GM23338 (cell line): ENCODE data around the gene COIL. TPM values are rescaled to one million over a fixed set of nuclear protein-coding genes. Genes with fewer than 3 reads are reported as not detected.

Experiments
- ATAC-seq: fragments of 200-7000 bp; cut with Tn5 transposase; 3 replicates; pipeline ENCODE4 v1.9.1; 2020
- DNase-seq: peaks from one replicate; pipeline ENCODE4 v3.0.0-alpha.2; 2015; ENCODE audit warnings: low spot score
- H2AFZ ChIP-seq: fragments of 200-600 bp; sonication (generic); 2 replicates; pipeline ENCODE4 v1.8.0; 2016; ENCODE audit warnings: antibody characterized with exemption, mild to moderate bottlenecking, moderate library complexity
- H3F3A ChIP-seq: fragments of 200-600 bp; sonication (generic); replicated peaks from 2 replicates; pipeline ENCODE4 v1.8.0; 2017; ENCODE audit warnings: antibody characterized with exemption, mixed run types, low read depth
- H3K27ac ChIP-seq: fragments of 200-600 bp; sonication (generic); 2 replicates; pipeline ENCODE4 v1.6.1; 2016; ENCODE audit warnings: low read depth
- H3K27me3 ChIP-seq: fragments of 200-600 bp; sonication (generic); 2 replicates; pipeline ENCODE4 v1.8.0; 2016; ENCODE audit warnings: mild to moderate bottlenecking, mixed run types, moderate library complexity; ENCODE audit not compliant: insufficient read depth
- H3K36me3 ChIP-seq: fragments of 200-600 bp; sonication (generic); 2 replicates; pipeline ENCODE4 v1.8.0; 2016; ENCODE audit warnings: mild to moderate bottlenecking; ENCODE audit not compliant: insufficient read depth
- H3K4me1 ChIP-seq: fragments of 200-600 bp; sonication (generic); 2 replicates; pipeline ENCODE4 v1.8.0; 2016; ENCODE audit warnings: mild to moderate bottlenecking, moderate library complexity; ENCODE audit not compliant: insufficient read depth
- H3K4me2 ChIP-seq: fragments of 200-600 bp; sonication (generic); 2 replicates; pipeline ENCODE4 v1.7.1; 2017; ENCODE audit warnings: mixed run types
- H3K4me3 ChIP-seq: fragments of 200-600 bp; sonication (generic); 2 replicates; pipeline ENCODE4 v1.6.1; 2016; ENCODE audit warnings: mixed run types
- H3K79me2 ChIP-seq: fragments of 200-600 bp; sonication (generic); replicated peaks from 2 replicates; pipeline ENCODE4 v1.8.0; 2017; ENCODE audit warnings: mild to moderate bottlenecking; ENCODE audit not compliant: insufficient read depth
- H3K9me2 ChIP-seq: fragments of 200-600 bp; sonication (generic); 2 replicates; pipeline ENCODE4 v1.8.0; 2017; ENCODE audit not compliant: insufficient read depth
- H4K20me1 ChIP-seq: fragments of 200-600 bp; sonication (generic); replicated peaks from 2 replicates; pipeline ENCODE4 v1.8.0; 2017; ENCODE audit warnings: mild to moderate bottlenecking; ENCODE audit not compliant: insufficient read depth
- H3K27ac Mint-ChIP-seq: 2 replicates; pipeline ENCODE4 v1.8.0; 2020; ENCODE audit warnings: inconsistent platforms, mild to moderate bottlenecking, moderate library complexity, mixed read lengths
- H3K27me3 Mint-ChIP-seq: 3 replicates; pipeline ENCODE4 v1.8.0; 2022; ENCODE audit warnings: low read depth, mild to moderate bottlenecking, moderate library complexity, mixed read lengths, inconsistent platforms; ENCODE audit not compliant: insufficient read depth, poor library complexity
- H3K36me3 Mint-ChIP-seq: 3 replicates; pipeline ENCODE4 v1.8.0; 2021; ENCODE audit warnings: low read depth, mild to moderate bottlenecking, inconsistent platforms, moderate library complexity, mixed read lengths
- H3K4me1 Mint-ChIP-seq: 3 replicates; pipeline ENCODE4 v1.8.0; 2020; ENCODE audit warnings: mild to moderate bottlenecking, inconsistent platforms, mixed read lengths
- H3K4me3 Mint-ChIP-seq: 3 replicates; pipeline ENCODE4 v1.8.0; 2021; ENCODE audit warnings: moderate library complexity, mild to moderate bottlenecking, inconsistent platforms, mixed read lengths
- H3K9me3 Mint-ChIP-seq: 3 replicates; pipeline ENCODE4 v1.8.0; 2020; ENCODE audit warnings: moderate library complexity, mild to moderate bottlenecking, inconsistent platforms, mixed read lengths
- EZH2 ChIP-seq: fragments of 200-600 bp; sonication (generic); IDR thresholded peaks from one replicate; pipeline ENCODE4 v1.8.0; 2017; ENCODE audit warnings: antibody characterized with exemption, mild to moderate bottlenecking, low read depth; ENCODE audit not compliant: unreplicated experiment
- JUNB ChIP-seq: IDR thresholded peaks from one replicate; pipeline ENCODE4 v1.6.1; 2016; ENCODE audit warnings: antibody characterized with exemption; ENCODE audit not compliant: unreplicated experiment
- POLR2AphosphoS5 ChIP-seq: IDR thresholded peaks from 2 replicates; pipeline ENCODE4 v1.6.1; 2016; ENCODE audit warnings: antibody characterized with exemption, low read depth
- STAT1 ChIP-seq: IDR thresholded peaks from one replicate; pipeline ENCODE4 v1.6.1; 2016; ENCODE audit warnings: antibody characterized with exemption; ENCODE audit not compliant: unreplicated experiment
- polyA plus RNA-seq: library from polyadenylated mRNA; unstranded; fragments of >200 nt; fragmentation: Nextera tagmentation; extraction: Ambion mirVana; gene quantifications from 2 replicates; pipeline ENCODE4 v1.2.1, GENCODE V29; 2016
- total RNA-seq: library from RNA; depleted of rRNA; stranded (reverse); fragments of >200 nt; shearing (Covaris generic); gene quantifications from 2 replicates; pipeline ENCODE4 v1.2.3, GENCODE V29; 2014
- TF ChIP-seq, protein P1 (sequence below): IDR thresholded peaks from 2 replicates; pipeline ENCODE4 v1.6.1; 2016; ENCODE audit warnings: antibody characterized with exemption
- TF ChIP-seq, protein P2 (sequence below), 2 experiments: fragments of 200-600 bp in 1 of 2; sonication (generic) in 1 of 2; conservative IDR thresholded peaks; 2 replicates each; pipeline versions ENCODE4 v1.5.1 to v1.6.1; 2016 to 2017; ENCODE audit warnings: antibody characterized with exemption in 2 of 2, low read depth in 2 of 2, mild to moderate bottlenecking in 2 of 2, moderate library complexity in 1 of 2
- TF ChIP-seq, protein P3 (sequence below): IDR thresholded peaks from one replicate; pipeline ENCODE4 v1.6.1; 2018; ENCODE audit warnings: antibody characterized with exemption; ENCODE audit not compliant: unreplicated experiment
- TF ChIP-seq, protein P4 (sequence below): fragments of 250-450 bp; sonication (Bioruptor Pico); IDR thresholded peaks from 2 replicates; pipeline ENCODE4 v1.5.0; 2020; ENCODE audit warnings: mild to moderate bottlenecking, moderate library complexity

COIL gene
- total and polyA plus RNA-seq, 2 experiments from 2014 or later = 18.5 to 32.2 TPM

DNA sequence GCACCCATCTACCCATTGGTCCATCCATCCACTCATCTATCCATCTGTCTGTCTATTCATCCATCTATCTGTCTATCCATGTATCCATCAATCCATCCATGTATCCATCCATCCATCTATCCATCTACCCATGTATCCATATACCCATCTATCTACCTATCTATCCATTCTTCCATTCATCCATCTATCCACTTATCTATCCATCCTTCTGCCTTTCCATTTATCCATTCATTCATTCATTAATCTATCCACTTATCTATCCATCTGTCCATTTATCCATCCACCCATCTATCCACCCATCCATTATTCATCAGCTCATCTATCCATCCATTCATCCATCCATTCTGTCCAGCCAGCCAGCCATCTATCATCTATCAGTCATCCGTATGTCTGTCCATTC, 68.5 kb downstream of the COIL start (continued):
- TF ChIP-seq, protein P1, sequence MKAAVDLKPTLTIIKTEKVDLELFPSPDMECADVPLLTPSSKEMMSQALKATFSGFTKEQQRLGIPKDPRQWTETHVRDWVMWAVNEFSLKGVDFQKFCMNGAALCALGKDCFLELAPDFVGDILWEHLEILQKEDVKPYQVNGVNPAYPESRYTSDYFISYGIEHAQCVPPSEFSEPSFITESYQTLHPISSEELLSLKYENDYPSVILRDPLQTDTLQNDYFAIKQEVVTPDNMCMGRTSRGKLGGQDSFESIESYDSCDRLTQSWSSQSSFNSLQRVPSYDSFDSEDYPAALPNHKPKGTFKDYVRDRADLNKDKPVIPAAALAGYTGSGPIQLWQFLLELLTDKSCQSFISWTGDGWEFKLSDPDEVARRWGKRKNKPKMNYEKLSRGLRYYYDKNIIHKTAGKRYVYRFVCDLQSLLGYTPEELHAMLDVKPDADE = no peak
- TF ChIP-seq, protein P2, sequence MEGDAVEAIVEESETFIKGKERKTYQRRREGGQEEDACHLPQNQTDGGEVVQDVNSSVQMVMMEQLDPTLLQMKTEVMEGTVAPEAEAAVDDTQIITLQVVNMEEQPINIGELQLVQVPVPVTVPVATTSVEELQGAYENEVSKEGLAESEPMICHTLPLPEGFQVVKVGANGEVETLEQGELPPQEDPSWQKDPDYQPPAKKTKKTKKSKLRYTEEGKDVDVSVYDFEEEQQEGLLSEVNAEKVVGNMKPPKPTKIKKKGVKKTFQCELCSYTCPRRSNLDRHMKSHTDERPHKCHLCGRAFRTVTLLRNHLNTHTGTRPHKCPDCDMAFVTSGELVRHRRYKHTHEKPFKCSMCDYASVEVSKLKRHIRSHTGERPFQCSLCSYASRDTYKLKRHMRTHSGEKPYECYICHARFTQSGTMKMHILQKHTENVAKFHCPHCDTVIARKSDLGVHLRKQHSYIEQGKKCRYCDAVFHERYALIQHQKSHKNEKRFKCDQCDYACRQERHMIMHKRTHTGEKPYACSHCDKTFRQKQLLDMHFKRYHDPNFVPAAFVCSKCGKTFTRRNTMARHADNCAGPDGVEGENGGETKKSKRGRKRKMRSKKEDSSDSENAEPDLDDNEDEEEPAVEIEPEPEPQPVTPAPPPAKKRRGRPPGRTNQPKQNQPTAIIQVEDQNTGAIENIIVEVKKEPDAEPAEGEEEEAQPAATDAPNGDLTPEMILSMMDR (conservative IDR thresholded peaks at IDR 0.05; ENCODE audit: low read depth in 2 of 2) = no peak
- TF ChIP-seq POLR2AphosphoS5 (no peak), JUNB (no peak), EZH2 (no peak), STAT1 (no peak)
- TF ChIP-seq, protein P3, sequence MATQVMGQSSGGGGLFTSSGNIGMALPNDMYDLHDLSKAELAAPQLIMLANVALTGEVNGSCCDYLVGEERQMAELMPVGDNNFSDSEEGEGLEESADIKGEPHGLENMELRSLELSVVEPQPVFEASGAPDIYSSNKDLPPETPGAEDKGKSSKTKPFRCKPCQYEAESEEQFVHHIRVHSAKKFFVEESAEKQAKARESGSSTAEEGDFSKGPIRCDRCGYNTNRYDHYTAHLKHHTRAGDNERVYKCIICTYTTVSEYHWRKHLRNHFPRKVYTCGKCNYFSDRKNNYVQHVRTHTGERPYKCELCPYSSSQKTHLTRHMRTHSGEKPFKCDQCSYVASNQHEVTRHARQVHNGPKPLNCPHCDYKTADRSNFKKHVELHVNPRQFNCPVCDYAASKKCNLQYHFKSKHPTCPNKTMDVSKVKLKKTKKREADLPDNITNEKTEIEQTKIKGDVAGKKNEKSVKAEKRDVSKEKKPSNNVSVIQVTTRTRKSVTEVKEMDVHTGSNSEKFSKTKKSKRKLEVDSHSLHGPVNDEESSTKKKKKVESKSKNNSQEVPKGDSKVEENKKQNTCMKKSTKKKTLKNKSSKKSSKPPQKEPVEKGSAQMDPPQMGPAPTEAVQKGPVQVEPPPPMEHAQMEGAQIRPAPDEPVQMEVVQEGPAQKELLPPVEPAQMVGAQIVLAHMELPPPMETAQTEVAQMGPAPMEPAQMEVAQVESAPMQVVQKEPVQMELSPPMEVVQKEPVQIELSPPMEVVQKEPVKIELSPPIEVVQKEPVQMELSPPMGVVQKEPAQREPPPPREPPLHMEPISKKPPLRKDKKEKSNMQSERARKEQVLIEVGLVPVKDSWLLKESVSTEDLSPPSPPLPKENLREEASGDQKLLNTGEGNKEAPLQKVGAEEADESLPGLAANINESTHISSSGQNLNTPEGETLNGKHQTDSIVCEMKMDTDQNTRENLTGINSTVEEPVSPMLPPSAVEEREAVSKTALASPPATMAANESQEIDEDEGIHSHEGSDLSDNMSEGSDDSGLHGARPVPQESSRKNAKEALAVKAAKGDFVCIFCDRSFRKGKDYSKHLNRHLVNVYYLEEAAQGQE = no peak

DNA sequence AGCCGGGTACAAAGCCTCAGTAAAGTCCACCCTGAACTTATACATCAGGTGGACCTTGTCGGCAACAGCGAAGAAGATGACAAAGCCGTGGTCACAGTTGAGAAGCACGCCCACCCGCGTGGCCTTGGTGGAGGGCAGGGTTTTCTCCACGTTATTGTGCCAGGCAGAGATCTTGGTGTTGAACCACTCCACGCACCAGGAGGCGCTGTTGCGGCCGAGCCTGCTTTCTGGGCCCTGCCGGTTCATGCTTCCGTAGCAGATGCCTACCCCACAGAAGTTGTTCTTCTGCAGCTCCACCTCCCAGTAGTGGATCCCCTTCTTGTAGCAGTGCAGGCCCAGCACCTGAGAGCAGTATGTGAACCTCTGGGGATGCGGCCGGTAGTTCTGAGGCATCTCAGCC, 69.1 kb downstream of the COIL start:
- no peak overlapping the region for H3K27ac Mint-ChIP-seq
- H3K27me3 ChIP-seq = no peaks in the 10 kb centered on the region
- H3K27ac ChIP-seq = no peak overlapping the region
- H3K4me1 ChIP-seq = peaks cover 11% of the 10 kb centered on the region
- peaks cover 60% of the 10 kb centered on the region for H3K36me3 Mint-ChIP-seq
- no peaks in the 10 kb centered on the region for H3F3A ChIP-seq
- H3K4me2 ChIP-seq = no peak overlapping the region
- peaks cover 26% of the 10 kb centered on the region for H3K4me1 Mint-ChIP-seq
- no peak overlapping the region for H2AFZ ChIP-seq
- peaks cover 15% of the 10 kb centered on the region for H3K36me3 ChIP-seq
- no peak for TF ChIP-seq EZH2
- TF ChIP-seq, protein P2 (conservative IDR thresholded peaks at IDR 0.05; ENCODE audit: low read depth in 2 of 2) = peak; percentile 72 to 91
- TF ChIP-seq, protein P4, sequence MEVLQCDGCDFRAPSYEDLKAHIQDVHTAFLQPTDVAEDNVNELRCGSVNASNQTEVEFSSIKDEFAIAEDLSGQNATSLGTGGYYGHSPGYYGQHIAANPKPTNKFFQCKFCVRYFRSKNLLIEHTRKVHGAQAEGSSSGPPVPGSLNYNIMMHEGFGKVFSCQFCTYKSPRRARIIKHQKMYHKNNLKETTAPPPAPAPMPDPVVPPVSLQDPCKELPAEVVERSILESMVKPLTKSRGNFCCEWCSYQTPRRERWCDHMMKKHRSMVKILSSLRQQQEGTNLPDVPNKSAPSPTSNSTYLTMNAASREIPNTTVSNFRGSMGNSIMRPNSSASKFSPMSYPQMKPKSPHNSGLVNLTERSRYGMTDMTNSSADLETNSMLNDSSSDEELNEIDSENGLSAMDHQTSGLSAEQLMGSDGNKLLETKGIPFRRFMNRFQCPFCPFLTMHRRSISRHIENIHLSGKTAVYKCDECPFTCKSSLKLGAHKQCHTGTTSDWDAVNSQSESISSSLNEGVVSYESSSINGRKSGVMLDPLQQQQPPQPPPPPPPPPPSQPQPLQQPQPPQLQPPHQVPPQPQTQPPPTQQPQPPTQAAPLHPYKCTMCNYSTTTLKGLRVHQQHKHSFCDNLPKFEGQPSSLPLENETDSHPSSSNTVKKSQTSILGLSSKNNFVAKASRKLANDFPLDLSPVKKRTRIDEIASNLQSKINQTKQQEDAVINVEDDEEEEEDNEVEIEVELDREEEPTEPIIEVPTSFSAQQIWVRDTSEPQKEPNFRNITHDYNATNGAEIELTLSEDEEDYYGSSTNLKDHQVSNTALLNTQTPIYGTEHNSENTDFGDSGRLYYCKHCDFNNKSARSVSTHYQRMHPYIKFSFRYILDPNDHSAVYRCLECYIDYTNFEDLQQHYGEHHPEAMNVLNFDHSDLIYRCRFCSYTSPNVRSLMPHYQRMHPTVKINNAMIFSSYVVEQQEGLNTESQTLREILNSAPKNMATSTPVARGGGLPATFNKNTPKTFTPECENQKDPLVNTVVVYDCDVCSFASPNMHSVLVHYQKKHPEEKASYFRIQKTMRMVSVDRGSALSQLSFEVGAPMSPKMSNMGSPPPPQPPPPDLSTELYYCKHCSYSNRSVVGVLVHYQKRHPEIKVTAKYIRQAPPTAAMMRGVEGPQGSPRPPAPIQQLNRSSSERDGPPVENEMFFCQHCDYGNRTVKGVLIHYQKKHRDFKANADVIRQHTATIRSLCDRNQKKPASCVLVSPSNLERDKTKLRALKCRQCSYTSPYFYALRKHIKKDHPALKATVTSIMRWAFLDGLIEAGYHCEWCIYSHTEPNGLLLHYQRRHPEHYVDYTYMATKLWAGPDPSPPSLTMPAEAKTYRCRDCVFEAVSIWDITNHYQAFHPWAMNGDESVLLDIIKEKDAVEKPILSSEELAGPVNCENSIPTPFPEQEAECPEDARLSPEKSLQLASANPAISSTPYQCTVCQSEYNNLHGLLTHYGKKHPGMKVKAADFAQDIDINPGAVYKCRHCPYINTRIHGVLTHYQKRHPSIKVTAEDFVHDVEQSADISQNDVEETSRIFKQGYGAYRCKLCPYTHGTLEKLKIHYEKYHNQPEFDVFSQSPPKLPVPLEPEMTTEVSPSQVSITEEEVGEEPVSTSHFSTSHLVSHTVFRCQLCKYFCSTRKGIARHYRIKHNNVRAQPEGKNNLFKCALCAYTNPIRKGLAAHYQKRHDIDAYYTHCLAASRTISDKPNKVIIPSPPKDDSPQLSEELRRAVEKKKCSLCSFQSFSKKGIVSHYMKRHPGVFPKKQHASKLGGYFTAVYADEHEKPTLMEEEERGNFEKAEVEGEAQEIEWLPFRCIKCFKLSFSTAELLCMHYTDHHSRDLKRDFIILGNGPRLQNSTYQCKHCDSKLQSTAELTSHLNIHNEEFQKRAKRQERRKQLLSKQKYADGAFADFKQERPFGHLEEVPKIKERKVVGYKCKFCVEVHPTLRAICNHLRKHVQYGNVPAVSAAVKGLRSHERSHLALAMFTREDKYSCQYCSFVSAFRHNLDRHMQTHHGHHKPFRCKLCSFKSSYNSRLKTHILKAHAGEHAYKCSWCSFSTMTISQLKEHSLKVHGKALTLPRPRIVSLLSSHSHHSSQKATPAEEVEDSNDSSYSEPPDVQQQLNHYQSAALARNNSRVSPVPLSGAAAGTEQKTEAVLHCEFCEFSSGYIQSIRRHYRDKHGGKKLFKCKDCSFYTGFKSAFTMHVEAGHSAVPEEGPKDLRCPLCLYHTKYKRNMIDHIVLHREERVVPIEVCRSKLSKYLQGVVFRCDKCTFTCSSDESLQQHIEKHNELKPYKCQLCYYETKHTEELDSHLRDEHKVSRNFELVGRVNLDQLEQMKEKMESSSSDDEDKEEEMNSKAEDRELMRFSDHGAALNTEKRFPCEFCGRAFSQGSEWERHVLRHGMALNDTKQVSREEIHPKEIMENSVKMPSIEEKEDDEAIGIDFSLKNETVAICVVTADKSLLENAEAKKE (CRISPR knock-in tag) = no peak
- no peaks in the 10 kb centered on the region for H3K27me3 Mint-ChIP-seq
- no peak overlapping the region for H3K4me3 Mint-ChIP-seq
- DNase-seq = peak; percentile 76
- peak; percentile 83 for ATAC-seq
- no peaks in the 10 kb centered on the region for H4K20me1 ChIP-seq
- no peaks in the 10 kb centered on the region for H3K79me2 ChIP-seq
- peaks cover 22% of the 10 kb centered on the region for H3K9me3 Mint-ChIP-seq
- H3K4me3 ChIP-seq = no peak overlapping the region
- H3K9me2 ChIP-seq = no peaks in the 10 kb centered on the region
